Measurements from ENCODE around the gene EIF2AK3.

DNA sequence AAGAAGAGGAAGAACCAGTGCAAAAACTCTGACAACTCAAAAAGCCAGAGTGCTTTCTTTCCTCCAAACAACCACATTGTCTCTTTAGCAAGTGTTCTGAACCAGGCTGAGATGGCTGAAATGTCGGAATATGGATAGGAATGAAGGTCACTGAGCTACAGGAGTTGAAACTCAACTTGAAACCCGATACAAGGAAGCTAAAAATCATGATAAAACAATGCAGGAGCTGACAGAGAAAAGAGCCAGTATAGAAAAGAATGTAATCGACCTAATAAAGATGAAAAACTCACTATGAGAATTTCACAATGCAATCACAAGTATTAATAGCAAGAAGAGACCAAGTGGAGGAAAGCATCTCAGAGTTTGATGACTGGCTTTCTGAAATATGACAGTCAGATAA is 15.0 kb upstream of the EIF2AK3 start:
- TF ChIP-seq HNRNPLL (IDR thresholded peaks at IDR 0.05; ENCODE audit: low read depth, low read length, poor library complexity, severe bottlenecking) (no peak), CREB1 (IDR thresholded peaks at IDR 0.05) (no peak), CREB1 (CRISPR knock-in tag; IDR thresholded peaks at IDR 0.05) (no peak), GABPA (IDR thresholded peaks at IDR 0.05; ENCODE audit: low read depth, low read length) (no peak), GABPA (CRISPR knock-in tag; IDR thresholded peaks at IDR 0.05; ENCODE audit: low read depth) (no peak), PHF5A (CRISPR knock-in tag; IDR thresholded peaks at IDR 0.05; ENCODE audit: low read depth, unreplicated experiment) (no peak), GABPB1 (CRISPR knock-in tag; IDR thresholded peaks at IDR 0.05) (no peak)
- TF ChIP-seq, protein P1, sequence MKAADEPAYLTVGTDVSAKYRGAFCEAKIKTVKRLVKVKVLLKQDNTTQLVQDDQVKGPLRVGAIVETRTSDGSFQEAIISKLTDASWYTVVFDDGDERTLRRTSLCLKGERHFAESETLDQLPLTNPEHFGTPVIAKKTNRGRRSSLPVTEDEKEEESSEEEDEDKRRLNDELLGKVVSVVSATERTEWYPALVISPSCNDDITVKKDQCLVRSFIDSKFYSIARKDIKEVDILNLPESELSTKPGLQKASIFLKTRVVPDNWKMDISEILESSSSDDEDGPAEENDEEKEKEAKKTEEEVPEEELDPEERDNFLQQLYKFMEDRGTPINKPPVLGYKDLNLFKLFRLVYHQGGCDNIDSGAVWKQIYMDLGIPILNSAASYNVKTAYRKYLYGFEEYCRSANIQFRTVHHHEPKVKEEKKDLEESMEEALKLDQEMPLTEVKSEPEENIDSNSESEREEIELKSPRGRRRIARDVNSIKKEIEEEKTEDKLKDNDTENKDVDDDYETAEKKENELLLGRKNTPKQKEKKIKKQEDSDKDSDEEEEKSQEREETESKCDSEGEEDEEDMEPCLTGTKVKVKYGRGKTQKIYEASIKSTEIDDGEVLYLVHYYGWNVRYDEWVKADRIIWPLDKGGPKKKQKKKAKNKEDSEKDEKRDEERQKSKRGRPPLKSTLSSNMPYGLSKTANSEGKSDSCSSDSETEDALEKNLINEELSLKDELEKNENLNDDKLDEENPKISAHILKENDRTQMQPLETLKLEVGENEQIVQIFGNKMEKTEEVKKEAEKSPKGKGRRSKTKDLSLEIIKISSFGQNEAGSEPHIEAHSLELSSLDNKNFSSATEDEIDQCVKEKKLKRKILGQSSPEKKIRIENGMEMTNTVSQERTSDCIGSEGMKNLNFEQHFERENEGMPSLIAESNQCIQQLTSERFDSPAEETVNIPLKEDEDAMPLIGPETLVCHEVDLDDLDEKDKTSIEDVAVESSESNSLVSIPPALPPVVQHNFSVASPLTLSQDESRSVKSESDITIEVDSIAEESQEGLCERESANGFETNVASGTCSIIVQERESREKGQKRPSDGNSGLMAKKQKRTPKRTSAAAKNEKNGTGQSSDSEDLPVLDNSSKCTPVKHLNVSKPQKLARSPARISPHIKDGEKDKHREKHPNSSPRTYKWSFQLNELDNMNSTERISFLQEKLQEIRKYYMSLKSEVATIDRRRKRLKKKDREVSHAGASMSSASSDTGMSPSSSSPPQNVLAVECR (CRISPR knock-in tag; IDR thresholded peaks at IDR 0.05; ENCODE audit: borderline replicate concordance), result no peak
- TF ChIP-seq, protein P2, sequence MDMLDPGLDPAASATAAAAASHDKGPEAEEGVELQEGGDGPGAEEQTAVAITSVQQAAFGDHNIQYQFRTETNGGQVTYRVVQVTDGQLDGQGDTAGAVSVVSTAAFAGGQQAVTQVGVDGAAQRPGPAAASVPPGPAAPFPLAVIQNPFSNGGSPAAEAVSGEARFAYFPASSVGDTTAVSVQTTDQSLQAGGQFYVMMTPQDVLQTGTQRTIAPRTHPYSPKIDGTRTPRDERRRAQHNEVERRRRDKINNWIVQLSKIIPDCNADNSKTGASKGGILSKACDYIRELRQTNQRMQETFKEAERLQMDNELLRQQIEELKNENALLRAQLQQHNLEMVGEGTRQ (IDR thresholded peaks at IDR 0.05; ENCODE audit: low read depth, low read length), result no peak
- TF ChIP-seq, protein P2 (CRISPR knock-in tag; IDR thresholded peaks at IDR 0.05; ENCODE audit: borderline replicate concordance), result no peak
- TF ChIP-seq, protein P3, sequence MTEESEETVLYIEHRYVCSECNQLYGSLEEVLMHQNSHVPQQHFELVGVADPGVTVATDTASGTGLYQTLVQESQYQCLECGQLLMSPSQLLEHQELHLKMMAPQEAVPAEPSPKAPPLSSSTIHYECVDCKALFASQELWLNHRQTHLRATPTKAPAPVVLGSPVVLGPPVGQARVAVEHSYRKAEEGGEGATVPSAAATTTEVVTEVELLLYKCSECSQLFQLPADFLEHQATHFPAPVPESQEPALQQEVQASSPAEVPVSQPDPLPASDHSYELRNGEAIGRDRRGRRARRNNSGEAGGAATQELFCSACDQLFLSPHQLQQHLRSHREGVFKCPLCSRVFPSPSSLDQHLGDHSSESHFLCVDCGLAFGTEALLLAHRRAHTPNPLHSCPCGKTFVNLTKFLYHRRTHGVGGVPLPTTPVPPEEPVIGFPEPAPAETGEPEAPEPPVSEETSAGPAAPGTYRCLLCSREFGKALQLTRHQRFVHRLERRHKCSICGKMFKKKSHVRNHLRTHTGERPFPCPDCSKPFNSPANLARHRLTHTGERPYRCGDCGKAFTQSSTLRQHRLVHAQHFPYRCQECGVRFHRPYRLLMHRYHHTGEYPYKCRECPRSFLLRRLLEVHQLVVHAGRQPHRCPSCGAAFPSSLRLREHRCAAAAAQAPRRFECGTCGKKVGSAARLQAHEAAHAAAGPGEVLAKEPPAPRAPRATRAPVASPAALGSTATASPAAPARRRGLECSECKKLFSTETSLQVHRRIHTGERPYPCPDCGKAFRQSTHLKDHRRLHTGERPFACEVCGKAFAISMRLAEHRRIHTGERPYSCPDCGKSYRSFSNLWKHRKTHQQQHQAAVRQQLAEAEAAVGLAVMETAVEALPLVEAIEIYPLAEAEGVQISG (CRISPR knock-in tag; IDR thresholded peaks at IDR 0.05), result no peak
